Stimulated activated CD4-positive, alpha-beta T cell treated with anti-CD3 and anti-CD28 coated beads, Interleukin-2, amount 100 ng/mL, for 48 hours (primary cell): Measurements from ENCODE around the gene ALCAM.

Experiments used
- DNase-seq, 2 donors: peaks; one replicate each; pipeline ENCODE4 v3.0.0-alpha.2; 2020

The ALCAM gene

DNA sequence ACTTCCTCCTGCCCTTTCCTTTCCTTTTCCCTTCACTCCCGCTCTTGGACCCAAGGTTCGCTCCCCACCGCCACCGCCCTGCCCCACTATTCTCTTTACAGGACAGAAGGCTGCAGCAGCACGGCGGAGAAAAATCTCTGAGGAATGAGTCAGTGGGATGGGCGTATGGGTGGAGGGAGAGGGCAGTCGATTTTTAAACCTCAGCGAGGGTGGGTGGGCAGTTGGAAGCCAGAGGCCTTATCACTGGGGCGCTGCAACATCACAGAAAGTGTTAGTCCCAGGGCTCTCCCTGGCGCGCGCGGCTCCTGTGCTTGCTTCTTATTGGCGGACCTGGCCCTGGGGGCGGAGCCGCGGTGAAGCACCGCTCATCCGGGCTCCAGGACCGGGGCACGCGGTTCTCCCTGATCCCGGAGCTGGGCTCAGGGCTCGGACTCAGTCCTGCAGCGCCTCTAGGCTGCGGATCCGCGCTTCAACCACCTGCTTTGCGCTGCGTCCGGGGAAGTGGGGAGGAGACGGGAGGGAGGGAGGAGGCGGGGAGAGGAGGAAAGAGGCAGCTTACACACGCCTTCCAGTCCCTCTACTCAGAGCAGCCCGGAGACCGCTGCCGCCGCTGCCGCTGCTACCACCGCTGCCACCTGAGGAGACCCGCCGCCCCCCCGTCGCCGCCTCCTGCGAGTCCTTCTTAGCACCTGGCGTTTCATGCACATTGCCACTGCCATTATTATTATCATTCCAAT lies at the start of gene ALCAM:
Gene ALCAM (plus strand): TSS at position 584 of the 737 bp plus-strand sequence.
- DNase-seq, result peak; percentile 77 to 80

- DNase-seq, result no peak
Observed at GRCh38 chr3:105317841-105318240, 48.9 kb upstream of the ALCAM start.

DNA sequence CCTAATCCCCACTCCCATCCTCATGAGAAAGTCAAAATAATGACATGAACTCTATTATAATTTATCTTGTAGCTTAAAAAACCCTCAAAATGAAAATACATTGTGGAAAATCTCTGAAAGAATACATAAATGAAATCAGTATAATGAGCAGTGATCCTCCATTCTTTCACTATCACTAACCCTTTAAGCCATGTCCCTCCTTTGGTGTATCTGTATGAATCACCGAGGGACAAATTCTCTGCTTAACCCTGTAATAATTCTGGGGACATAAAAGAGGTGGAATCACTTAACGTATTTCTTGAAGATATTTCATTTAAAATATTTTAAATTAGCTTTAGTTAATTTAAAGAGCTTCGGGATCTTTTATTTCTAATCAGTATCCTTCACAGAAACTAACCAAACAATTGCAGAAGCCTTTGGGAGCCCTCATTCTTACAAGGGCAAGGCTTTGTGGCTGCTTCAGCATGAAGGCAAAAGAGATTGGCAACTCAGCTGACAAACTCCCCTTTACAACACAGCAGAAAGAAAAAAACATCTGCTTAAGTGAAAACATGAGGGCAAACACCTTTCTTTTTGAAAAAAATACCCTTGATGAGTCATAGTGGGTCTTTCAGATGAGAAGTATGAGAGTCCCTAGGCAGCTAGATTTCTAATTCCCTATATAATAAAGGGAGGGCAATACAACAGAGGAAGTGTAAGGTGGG lies 44.0 kb upstream of the ALCAM start:
- DNase-seq, result no peak

DNA sequence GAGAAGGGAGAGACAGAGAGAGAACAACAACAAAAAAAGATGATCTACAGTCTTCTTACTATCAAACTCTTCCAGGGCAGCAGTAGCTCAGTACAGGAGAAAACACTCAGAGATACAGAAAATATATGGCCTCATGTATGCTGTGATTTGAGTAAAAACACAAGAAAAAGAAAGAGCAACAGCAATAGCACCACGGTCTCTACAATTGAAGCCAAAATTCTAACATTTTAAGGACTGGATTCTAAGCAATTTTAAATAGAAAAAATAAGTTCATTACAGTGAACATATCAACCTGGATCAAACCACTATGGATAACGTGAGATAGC lies 43.5 kb upstream of the ALCAM start:
- DNase-seq, result no peak

GRCh38 chr3:105324951-105325350 lies 41.8 kb upstream of the ALCAM start:
- no peak for DNase-seq

- DNase-seq, result no peak
Observed at GRCh38 chr3:105327662-105328337, 38.9 kb upstream of the ALCAM start.

DNA sequence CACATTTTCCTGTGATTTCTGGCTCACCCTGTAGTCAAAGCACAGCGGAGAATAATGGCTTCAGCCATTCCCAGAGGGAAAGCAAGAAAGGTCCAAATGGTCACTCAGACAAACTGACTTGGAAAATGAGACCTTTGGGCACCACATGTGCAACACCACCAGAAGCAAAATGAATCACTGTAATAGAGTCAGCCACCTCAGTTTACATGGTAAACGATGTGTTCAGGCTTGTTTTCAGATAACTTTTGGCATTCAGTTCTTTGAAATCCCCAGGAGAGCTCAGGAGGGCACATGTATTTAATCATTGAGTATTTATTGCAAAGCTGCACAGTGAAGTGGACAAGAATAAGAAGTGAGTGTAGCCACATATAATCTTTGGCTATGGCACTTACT lies 38.4 kb upstream of the ALCAM start:
- DNase-seq, result no peak

DNA sequence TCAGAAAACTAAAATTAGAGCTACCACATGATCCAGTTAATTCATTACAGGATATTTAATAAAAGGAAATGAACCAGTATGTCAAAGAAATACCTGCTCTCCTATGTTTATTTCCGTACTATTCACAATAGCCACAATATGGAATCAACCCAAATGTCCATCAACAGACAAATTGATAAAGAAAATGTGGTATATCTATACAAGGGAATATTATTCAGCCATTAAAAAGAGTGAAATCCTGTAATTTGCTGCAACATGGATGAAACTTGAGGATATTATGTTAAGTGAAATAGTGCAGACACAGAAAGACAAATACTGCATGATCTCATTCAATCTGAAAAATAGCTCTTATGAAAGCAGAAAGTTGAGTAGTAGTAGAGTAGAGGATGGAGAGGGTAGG lies 33.7 kb upstream of the ALCAM start:
- DNase-seq, result no peak

- DNase-seq, result no peak
Observed at GRCh38 chr3:105334138-105334882, 32.4 kb upstream of the ALCAM start.

DNA sequence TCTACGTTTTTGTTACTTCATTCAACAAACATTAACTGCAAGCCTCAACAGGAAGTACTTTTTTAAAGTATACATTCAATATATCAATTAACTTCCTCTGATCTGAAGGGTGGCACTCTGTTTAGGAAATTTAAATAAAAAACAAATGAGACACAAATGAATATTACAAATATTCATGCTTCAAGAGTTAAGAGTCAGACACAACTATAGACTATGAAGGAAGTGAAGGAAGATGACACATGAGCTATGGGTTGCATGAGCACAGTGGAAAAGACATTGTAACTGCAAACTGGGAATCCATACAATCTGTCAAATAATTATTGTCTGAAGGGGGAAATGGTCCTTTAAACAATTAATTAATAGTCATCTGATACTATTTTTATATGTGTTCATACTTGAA lies 26.8 kb upstream of the ALCAM start:
- DNase-seq, result no peak

DNA sequence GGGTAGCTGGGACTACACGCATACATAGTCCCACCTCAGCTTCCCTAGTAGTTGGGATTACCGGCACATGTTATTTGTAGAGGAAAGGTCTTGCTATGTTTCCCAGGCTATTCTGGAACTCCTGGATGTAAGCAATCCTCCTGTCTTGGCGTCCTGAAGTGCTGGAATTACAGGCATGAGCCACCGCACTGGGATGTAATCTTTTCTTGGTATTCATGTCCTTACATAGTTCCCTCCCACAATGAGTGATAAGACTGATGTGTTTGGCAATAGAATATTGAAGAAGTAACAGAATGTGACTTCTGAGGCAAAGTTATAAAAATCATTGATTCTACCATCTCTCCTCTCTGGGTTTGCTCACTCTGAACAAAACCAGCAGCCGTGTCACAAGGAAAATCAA lies 22.7 kb upstream of the ALCAM start:
- no peak for DNase-seq

DNA sequence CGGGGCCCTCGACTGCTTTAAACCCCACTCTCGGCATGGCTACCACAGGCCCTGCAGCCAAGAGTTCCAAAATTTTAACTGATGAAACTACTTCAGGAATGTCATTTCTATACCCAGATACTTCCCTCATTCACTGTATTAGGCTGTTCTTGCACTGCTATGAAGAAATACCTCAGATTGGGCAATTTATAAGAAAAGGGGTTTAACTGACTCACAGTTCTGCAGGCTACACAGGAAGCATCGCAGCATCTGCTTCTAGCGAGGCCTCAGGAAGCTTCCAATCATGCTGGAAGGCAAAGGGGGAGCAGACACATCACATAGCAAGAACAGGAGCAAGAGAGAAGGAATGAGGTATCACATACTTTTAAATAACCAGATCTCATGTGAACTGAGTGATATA lies 21.6 kb upstream of the ALCAM start:
- DNase-seq, result no peak

GRCh38 chr3:105347625-105348302 lies 18.9 kb upstream of the ALCAM start:
- no peak for DNase-seq

GRCh38 chr3:105348307-105348706 lies 18.4 kb upstream of the ALCAM start:
- DNase-seq, result no peak

- no peak for DNase-seq
Observed at GRCh38 chr3:105349684-105350387, 16.9 kb upstream of the ALCAM start.

DNA sequence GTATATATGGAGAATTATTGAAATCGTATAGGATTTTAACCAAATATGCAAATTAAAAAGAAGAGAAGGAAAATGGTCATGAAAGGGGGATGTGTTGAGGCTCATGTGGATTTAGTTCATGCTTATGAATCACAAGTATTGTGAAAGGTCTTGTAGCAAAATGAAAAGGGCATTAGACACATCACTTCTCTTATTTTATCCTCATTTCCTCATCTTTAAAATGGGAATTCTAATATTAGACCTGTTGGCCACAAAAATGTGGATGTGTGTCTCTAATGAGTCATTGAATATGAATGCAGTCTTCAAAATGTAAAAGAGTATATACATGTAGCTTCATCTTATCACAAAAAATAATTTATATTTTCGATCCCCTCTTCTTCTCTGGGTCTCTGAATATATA lies 14.9 kb upstream of the ALCAM start:
- no peak for DNase-seq

GRCh38 chr3:105352976-105353375 lies 13.7 kb upstream of the ALCAM start:
- no peak for DNase-seq

- no peak for DNase-seq
Observed at GRCh38 chr3:105353485-105354161, 13.1 kb upstream of the ALCAM start.

- no peak for DNase-seq
Observed at GRCh38 chr3:105354429-105354828, 12.3 kb upstream of the ALCAM start.

GRCh38 chr3:105355408-105356061 lies 11.2 kb upstream of the ALCAM start:
- no peak for DNase-seq

- DNase-seq, result no peak
Observed at GRCh38 chr3:105356396-105356795, 10.3 kb upstream of the ALCAM start.
